ENCODE measurements around the gene TMBIM1.

- TF ChIP-seq CTCF (IDR thresholded peaks at IDR 0.05) (no peak), NR3C1 (CRISPR knock-in tag; conservative IDR thresholded peaks at IDR 0.05; ENCODE audit: low read depth) (no peak), FOXJ3 (CRISPR knock-in tag; IDR thresholded peaks at IDR 0.05; ENCODE audit: borderline replicate concordance) (no peak), ZNF317 (CRISPR knock-in tag; IDR thresholded peaks at IDR 0.05; ENCODE audit: borderline replicate concordance, low read depth) (no peak), ZSCAN18 (CRISPR knock-in tag; IDR thresholded peaks at IDR 0.05) (no peak), ZNF138 (CRISPR knock-in tag; conservative IDR thresholded peaks at IDR 0.05) (no peak), ZNF121 (CRISPR knock-in tag; IDR thresholded peaks at IDR 0.05) (no peak), ERG (CRISPR knock-in tag; IDR thresholded peaks at IDR 0.05) (no peak), MXD4 (CRISPR knock-in tag; IDR thresholded peaks at IDR 0.05; ENCODE audit: borderline replicate concordance) (no peak)
These were observed 58.8 kb downstream of the TMBIM1 start for GRCh38 chr2:218233543-218233942.

Measured in WTC11 (cell line).